DMS153 treated with DMSO at 0.1 percent for 48 hours (cell line): Measurements from ENCODE around the gene ZAR1.
A peak's percentile ranks its signal among the peaks of the same experiment; 100 is the strongest.
"Not testable (repeated sequence)": the region's sequence is repeated elsewhere in the genome, so short reads cannot be mapped to it uniquely, and the experiment has no call there.

Experiments used
- DNase-seq: peaks from one replicate; lab custom pipeline; 2025; ENCODE audit not compliant: unreplicated experiment; lab: John Stamatoyannopoulos, UW

ZAR1 gene

GRCh38 chr4:48490012-48490679, at the start of gene ZAR1:
Gene ZAR1, plus strand, starts transcription at chr4:48490252. Its CDS starts 40 bp downstream, at chr4:48490292.
- DNase-seq = no peak

GRCh38 chr4:48440914-48441313, 49.1 kb upstream of the ZAR1 start:
- not testable (repeated sequence) for DNase-seq

- peak; percentile 0 for DNase-seq
Observed at GRCh38 chr4:48445704-48446103, 44.3 kb upstream of the ZAR1 start.

- DNase-seq = no peak
Observed at GRCh38 chr4:48446642-48447041, 43.4 kb upstream of the ZAR1 start.

GRCh38 chr4:48449151-48449550, 40.9 kb upstream of the ZAR1 start:
- DNase-seq = no peak

- DNase-seq = no peak
Observed at GRCh38 chr4:48450740-48451139, 39.3 kb upstream of the ZAR1 start.

GRCh38 chr4:48451656-48452055, 38.4 kb upstream of the ZAR1 start:
- DNase-seq = not testable (repeated sequence)

GRCh38 chr4:48454591-48454990, 35.5 kb upstream of the ZAR1 start:
- no peak for DNase-seq

- DNase-seq = no peak
Observed at GRCh38 chr4:48461000-48461399, 29.1 kb upstream of the ZAR1 start.

- no peak for DNase-seq
Observed at GRCh38 chr4:48462363-48462762, 27.7 kb upstream of the ZAR1 start.

GRCh38 chr4:48467442-48467841, 22.6 kb upstream of the ZAR1 start:
- no peak for DNase-seq

GRCh38 chr4:48467891-48468290, 22.2 kb upstream of the ZAR1 start:
- DNase-seq = no peak

- DNase-seq = no peak
Observed at GRCh38 chr4:48470137-48470536, 19.9 kb upstream of the ZAR1 start.

- DNase-seq = no peak
Observed at GRCh38 chr4:48470570-48470969, 19.5 kb upstream of the ZAR1 start.

- no peak for DNase-seq
Observed at GRCh38 chr4:48472794-48473193, 17.3 kb upstream of the ZAR1 start.

GRCh38 chr4:48475770-48476169, 14.3 kb upstream of the ZAR1 start:
- DNase-seq = no peak

GRCh38 chr4:48478273-48478672, 11.8 kb upstream of the ZAR1 start:
- DNase-seq = no peak

GRCh38 chr4:48481581-48481980, 8.5 kb upstream of the ZAR1 start:
- DNase-seq = no peak

GRCh38 chr4:48483006-48483776, 6.9 kb upstream of the ZAR1 start, which contains the start of gene SLC10A4:
Gene SLC10A4, plus strand, starts transcription at chr4:48483343. Its CDS starts 219 bp downstream, at chr4:48483562.
- peak; percentile 11 for DNase-seq

GRCh38 chr4:48483777-48484493, 6.1 kb upstream of the ZAR1 start:
- no peak for DNase-seq

GRCh38 chr4:48484494-48485168, 5.4 kb upstream of the ZAR1 start:
- no peak for DNase-seq
